ENCODE measurements around the gene METTL8.

DNA sequence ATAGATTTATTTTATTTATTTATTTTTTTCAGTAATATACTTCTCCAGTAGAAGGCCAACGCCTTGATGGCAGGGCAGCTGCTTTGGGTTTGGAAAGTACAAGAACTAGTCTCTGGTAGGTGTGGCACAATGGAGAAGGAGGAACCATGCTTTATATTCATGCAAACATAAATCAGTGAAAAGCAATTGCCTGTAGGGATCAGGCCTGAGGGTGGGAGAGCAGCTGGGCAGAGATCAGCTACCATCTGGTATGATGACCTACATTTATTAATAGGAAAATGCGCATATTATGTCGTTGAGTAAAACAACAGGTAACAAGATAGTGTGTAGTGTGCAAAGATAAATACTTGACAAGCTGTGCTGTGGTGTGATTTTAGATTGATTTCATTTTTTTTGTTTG is 152.7 kb downstream of the METTL8 start:
- TF ChIP-seq, protein P1, sequence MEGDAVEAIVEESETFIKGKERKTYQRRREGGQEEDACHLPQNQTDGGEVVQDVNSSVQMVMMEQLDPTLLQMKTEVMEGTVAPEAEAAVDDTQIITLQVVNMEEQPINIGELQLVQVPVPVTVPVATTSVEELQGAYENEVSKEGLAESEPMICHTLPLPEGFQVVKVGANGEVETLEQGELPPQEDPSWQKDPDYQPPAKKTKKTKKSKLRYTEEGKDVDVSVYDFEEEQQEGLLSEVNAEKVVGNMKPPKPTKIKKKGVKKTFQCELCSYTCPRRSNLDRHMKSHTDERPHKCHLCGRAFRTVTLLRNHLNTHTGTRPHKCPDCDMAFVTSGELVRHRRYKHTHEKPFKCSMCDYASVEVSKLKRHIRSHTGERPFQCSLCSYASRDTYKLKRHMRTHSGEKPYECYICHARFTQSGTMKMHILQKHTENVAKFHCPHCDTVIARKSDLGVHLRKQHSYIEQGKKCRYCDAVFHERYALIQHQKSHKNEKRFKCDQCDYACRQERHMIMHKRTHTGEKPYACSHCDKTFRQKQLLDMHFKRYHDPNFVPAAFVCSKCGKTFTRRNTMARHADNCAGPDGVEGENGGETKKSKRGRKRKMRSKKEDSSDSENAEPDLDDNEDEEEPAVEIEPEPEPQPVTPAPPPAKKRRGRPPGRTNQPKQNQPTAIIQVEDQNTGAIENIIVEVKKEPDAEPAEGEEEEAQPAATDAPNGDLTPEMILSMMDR (IDR thresholded peaks at IDR 0.05; ENCODE audit: low read length): no peak
- TF ChIP-seq EZH2phosphoT487 (IDR thresholded peaks at IDR 0.05; ENCODE audit: low read length) (no peak), EZH2 (optimal IDR thresholded peaks at IDR 0.05; ENCODE audit: low read depth, low read length) (no peak)

Data from MM.1S (cell line).